ENCODE results near the gene BANP. TPM values are rescaled to one million over a fixed set of nuclear protein-coding genes. Genes with fewer than 3 reads are reported as not detected.
"Not testable (repeated sequence)": the region's sequence is repeated elsewhere in the genome, so short reads cannot be mapped to it uniquely, and the experiment has no call there.

BANP gene
- total RNA-seq, 1 donor from 2014 or later = 28.2 TPM

- Histone ChIP-seq H3K4me3 (ENCODE audit: low read length in 3 of 3) (no peak overlapping the region), H3K9me3 (ENCODE audit: control insufficient read depth in 3 of 3, low read length in 3 of 3) (no peaks in the 10 kb centered on the region), H3K27me3 (ENCODE audit: control insufficient read depth in 3 of 3, insufficient read depth in 3 of 3, low read length in 3 of 3) (no peaks in the 10 kb centered on the region), H3K4me1 (ENCODE audit: control insufficient read depth in 3 of 3, insufficient read depth in 3 of 3, low read length in 3 of 3) (no peaks in the 10 kb centered on the region), H3K36me3 (ENCODE audit: control insufficient read depth in 3 of 3, insufficient read depth in 3 of 3, low read length in 3 of 3) (peaks cover 24 to 26% (median 26%) of the 10 kb centered on the region in 3 donors), H3K9ac (ENCODE audit: low read depth in 1 of 3, low read length in 3 of 3) (no peak overlapping the region), H3K27ac (ENCODE audit: low read depth, low read length) (no peak overlapping the region)
Observed at GRCh38 chr16:88072571-88073001, 121.4 kb downstream of the BANP start.

- no peak overlapping the region for H3K9ac ChIP-seq (ENCODE audit: low read depth in 1 of 3, low read length in 3 of 3)
- no peak overlapping the region for H3K4me3 ChIP-seq (ENCODE audit: low read length in 3 of 3)
- H3K27ac ChIP-seq (ENCODE audit: low read depth, low read length) = no peak overlapping the region
- no peaks in the 10 kb centered on the region for H3K4me1 ChIP-seq (ENCODE audit: control insufficient read depth in 3 of 3, insufficient read depth in 3 of 3, low read length in 3 of 3)
- peaks cover 24 to 29% (median 26%) of the 10 kb centered on the region in 3 donors for H3K36me3 ChIP-seq (ENCODE audit: control insufficient read depth in 3 of 3, insufficient read depth in 3 of 3, low read length in 3 of 3)
- H3K9me3 ChIP-seq (ENCODE audit: control insufficient read depth in 3 of 3, low read length in 3 of 3) = no peaks in the 10 kb centered on the region
- H3K27me3 ChIP-seq (ENCODE audit: control insufficient read depth in 3 of 3, insufficient read depth in 3 of 3, low read length in 3 of 3) = no peaks in the 10 kb centered on the region
Observed at GRCh38 chr16:88073201-88073721, 122.0 kb downstream of the BANP start.

- H3K36me3 ChIP-seq (ENCODE audit: control insufficient read depth in 3 of 3, insufficient read depth in 3 of 3, low read length in 3 of 3) = peaks cover 26 to 33% (median 27%) of the 10 kb centered on the region in 3 donors
- no peak overlapping the region for H3K9ac ChIP-seq (ENCODE audit: low read depth in 1 of 3, low read length in 3 of 3)
Observed at GRCh38 chr16:88074041-88074440, 122.8 kb downstream of the BANP start.

GRCh38 chr16:88076211-88076931, 125.1 kb downstream of the BANP start:
- no peak overlapping the region for H3K9ac ChIP-seq (ENCODE audit: low read depth in 1 of 3, low read length in 3 of 3)
- H3K4me3 ChIP-seq (ENCODE audit: low read length in 3 of 3) = no peak overlapping the region
- no peaks in the 10 kb centered on the region for H3K27me3 ChIP-seq (ENCODE audit: control insufficient read depth in 3 of 3, insufficient read depth in 3 of 3, low read length in 3 of 3)
- H3K4me1 ChIP-seq (ENCODE audit: control insufficient read depth in 3 of 3, insufficient read depth in 3 of 3, low read length in 3 of 3) = no peaks in the 10 kb centered on the region
- no peak overlapping the region for H3K27ac ChIP-seq (ENCODE audit: low read depth, low read length)
- H3K9me3 ChIP-seq (ENCODE audit: control insufficient read depth in 3 of 3, low read length in 3 of 3) = no peaks in the 10 kb centered on the region
- peaks cover 15 to 21% (median 20%) of the 10 kb centered on the region in 3 donors for H3K36me3 ChIP-seq (ENCODE audit: control insufficient read depth in 3 of 3, insufficient read depth in 3 of 3, low read length in 3 of 3)

More at GRCh38 chr16:88074041-88074440, 122.8 kb downstream of the BANP start:
- H3K4me1 ChIP-seq (ENCODE audit: control insufficient read depth in 3 of 3, insufficient read depth in 3 of 3, low read length in 3 of 3) = no peaks in the 10 kb centered on the region
- no peak overlapping the region for H3K4me3 ChIP-seq (ENCODE audit: low read length in 3 of 3)
- no peaks in the 10 kb centered on the region for H3K27me3 ChIP-seq (ENCODE audit: control insufficient read depth in 3 of 3, insufficient read depth in 3 of 3, low read length in 3 of 3)
- no peak overlapping the region for H3K27ac ChIP-seq (ENCODE audit: low read depth, low read length)
- no peaks in the 10 kb centered on the region for H3K9me3 ChIP-seq (ENCODE audit: control insufficient read depth in 3 of 3, low read length in 3 of 3)

- not testable (repeated sequence) for H3K9me3 ChIP-seq (ENCODE audit: control insufficient read depth in 3 of 3, low read length in 3 of 3); H3K4me3 ChIP-seq (ENCODE audit: low read length in 3 of 3); H3K9ac ChIP-seq (ENCODE audit: low read depth in 1 of 3, low read length in 3 of 3); H3K27ac ChIP-seq (ENCODE audit: low read depth, low read length); H3K27me3 ChIP-seq (ENCODE audit: control insufficient read depth in 3 of 3, insufficient read depth in 3 of 3, low read length in 3 of 3); H3K4me1 ChIP-seq (ENCODE audit: control insufficient read depth in 3 of 3, insufficient read depth in 3 of 3, low read length in 3 of 3)
- H3K36me3 ChIP-seq (ENCODE audit: control insufficient read depth in 3 of 3, insufficient read depth in 3 of 3, low read length in 3 of 3) = peaks cover 15 to 20% (median 20%) of the 10 kb centered on the region in 3 donors
Observed at GRCh38 chr16:88076932-88077320, 125.7 kb downstream of the BANP start.

- no peaks in the 10 kb centered on the region for H3K27me3 ChIP-seq (ENCODE audit: control insufficient read depth in 3 of 3, insufficient read depth in 3 of 3, low read length in 3 of 3)
- H3K4me1 ChIP-seq (ENCODE audit: control insufficient read depth in 3 of 3, insufficient read depth in 3 of 3, low read length in 3 of 3) = no peaks in the 10 kb centered on the region
- H3K9me3 ChIP-seq (ENCODE audit: control insufficient read depth in 3 of 3, low read length in 3 of 3) = no peaks in the 10 kb centered on the region
- H3K4me3 ChIP-seq (ENCODE audit: low read length in 3 of 3) = no peak overlapping the region
- H3K36me3 ChIP-seq (ENCODE audit: control insufficient read depth in 3 of 3, insufficient read depth in 3 of 3, low read length in 3 of 3) = peaks cover 14 to 17% (median 17%) of the 10 kb centered on the region in 3 donors
- no peak overlapping the region for H3K9ac ChIP-seq (ENCODE audit: low read depth in 1 of 3, low read length in 3 of 3)
- H3K27ac ChIP-seq (ENCODE audit: low read depth, low read length) = no peak overlapping the region
Observed at GRCh38 chr16:88077328-88078108, 126.3 kb downstream of the BANP start.

GRCh38 chr16:88078111-88078775, 127.0 kb downstream of the BANP start:
- Histone ChIP-seq H3K36me3 (ENCODE audit: control insufficient read depth in 3 of 3, insufficient read depth in 3 of 3, low read length in 3 of 3) (peaks cover 11 to 18% (median 14%) of the 10 kb centered on the region in 3 donors), H3K27me3 (ENCODE audit: control insufficient read depth in 3 of 3, insufficient read depth in 3 of 3, low read length in 3 of 3) (no peaks in the 10 kb centered on the region), H3K9ac (ENCODE audit: low read depth in 1 of 3, low read length in 3 of 3) (no peak overlapping the region), H3K4me3 (ENCODE audit: low read length in 3 of 3) (no peak overlapping the region), H3K9me3 (ENCODE audit: control insufficient read depth in 3 of 3, low read length in 3 of 3) (no peaks in the 10 kb centered on the region), H3K4me1 (ENCODE audit: control insufficient read depth in 3 of 3, insufficient read depth in 3 of 3, low read length in 3 of 3) (no peaks in the 10 kb centered on the region), H3K27ac (ENCODE audit: low read depth, low read length) (no peak overlapping the region)

- H3K4me3 ChIP-seq (ENCODE audit: low read length in 3 of 3) = no peak overlapping the region
- H3K36me3 ChIP-seq (ENCODE audit: control insufficient read depth in 3 of 3, insufficient read depth in 3 of 3, low read length in 3 of 3) = peaks cover under 1 to 7% (median 5%) of the 10 kb centered on the region in 3 donors
- no peak overlapping the region for H3K27ac ChIP-seq (ENCODE audit: low read depth, low read length)
- no peak overlapping the region for H3K9ac ChIP-seq (ENCODE audit: low read depth in 1 of 3, low read length in 3 of 3)
- peaks cover 0 to 21% (median 12%) of the 10 kb centered on the region in 3 donors for H3K27me3 ChIP-seq (ENCODE audit: control insufficient read depth in 3 of 3, insufficient read depth in 3 of 3, low read length in 3 of 3)
- no peaks in the 10 kb centered on the region for H3K9me3 ChIP-seq (ENCODE audit: control insufficient read depth in 3 of 3, low read length in 3 of 3)
- peaks cover 0 to 7% (median 2%) of the 10 kb centered on the region in 3 donors for H3K4me1 ChIP-seq (ENCODE audit: control insufficient read depth in 3 of 3, insufficient read depth in 3 of 3, low read length in 3 of 3)
Observed at GRCh38 chr16:88083582-88083981, 132.3 kb downstream of the BANP start.

GRCh38 chr16:88084881-88085280, 133.6 kb downstream of the BANP start:
- H3K9ac ChIP-seq (ENCODE audit: low read depth in 1 of 3, low read length in 3 of 3) = no peak overlapping the region
- no peaks in the 10 kb centered on the region for H3K9me3 ChIP-seq (ENCODE audit: control insufficient read depth in 3 of 3, low read length in 3 of 3)
- peaks cover 9 to 16% (median 9%) of the 10 kb centered on the region in 3 donors for H3K4me1 ChIP-seq (ENCODE audit: control insufficient read depth in 3 of 3, insufficient read depth in 3 of 3, low read length in 3 of 3)
- no peak overlapping the region for H3K27ac ChIP-seq (ENCODE audit: low read depth, low read length)
- H3K4me3 ChIP-seq (ENCODE audit: low read length in 3 of 3) = no peak overlapping the region
- H3K36me3 ChIP-seq (ENCODE audit: control insufficient read depth in 3 of 3, insufficient read depth in 3 of 3, low read length in 3 of 3) = peaks cover 0 to 7% (median 5%) of the 10 kb centered on the region in 3 donors
- peaks cover 3 to 28% (median 17%) of the 10 kb centered on the region in 3 donors for H3K27me3 ChIP-seq (ENCODE audit: control insufficient read depth in 3 of 3, insufficient read depth in 3 of 3, low read length in 3 of 3)
